HepG2 (cell line): ENCODE measurements around the gene NACC2. TPM values are rescaled to one million over a fixed set of nuclear protein-coding genes. Genes with fewer than 3 reads are reported as not detected.

Source experiments
- ETV6 ChIP-seq: sonication (generic); formaldehyde crosslinking; conservative IDR thresholded peaks from 2 replicates; pipeline ENCODE4 v1.4.0; 2020; ENCODE audit warnings: missing genetic modification reagents
- HMGXB4 ChIP-seq, 2 experiments: sonication (generic) in 1 of 2; formaldehyde crosslinking in 1 of 2; IDR thresholded peaks; 2 replicates each; pipeline versions ENCODE4 v1.4.0 to v1.6.1; 2018 to 2020; ENCODE audit warnings: missing genetic modification reagents in 2 of 2, borderline replicate concordance in 1 of 2, low read depth in 1 of 2, mild to moderate bottlenecking in 1 of 2, missing biosample characterization in 1 of 2
- HNF4G ChIP-seq, 2 experiments: sonication (generic) in 1 of 2; formaldehyde crosslinking in 1 of 2; IDR thresholded peaks; 2 replicates each; pipeline versions ENCODE4 v1.4.0 to v1.6.1; 2011 to 2020; ENCODE audit warnings: borderline replicate concordance in 2 of 2, low read depth in 2 of 2, mild to moderate bottlenecking in 2 of 2, low read length in 1 of 2, missing genetic modification reagents in 1 of 2, moderate library complexity in 1 of 2
- HNRNPH1 ChIP-seq: fragments of 200-400 bp; formaldehyde crosslinking; optimal IDR thresholded peaks from 2 replicates; pipeline ENCODE3; 2017; ENCODE audit warnings: mild to moderate bottlenecking, low read depth, low read length
- RNF219 ChIP-seq: sonication (generic); formaldehyde crosslinking; IDR thresholded peaks from 2 replicates; pipeline ENCODE4 v1.5.0; 2020; ENCODE audit warnings: mild to moderate bottlenecking, missing genetic modification reagents
- SRSF4 ChIP-seq: fragments of 200-400 bp; formaldehyde crosslinking; IDR thresholded peaks from one replicate; pipeline ENCODE4 v1.6.1; 2018; ENCODE audit warnings: mild to moderate bottlenecking, low read depth, low read length, moderate library complexity; ENCODE audit not compliant: poor library complexity, severe bottlenecking
- TEAD3 ChIP-seq: optimal IDR thresholded peaks from 2 replicates; pipeline ENCODE3; 2016; ENCODE audit warnings: borderline replicate concordance
- TRIM22 ChIP-seq: fragments of 450-650 bp; IDR thresholded peaks from 2 replicates; pipeline ENCODE4 v1.6.1; 2017
- ZEB1 ChIP-seq: IDR thresholded peaks from 2 replicates; pipeline ENCODE4 v1.6.1; 2012; ENCODE audit warnings: mild to moderate bottlenecking, low read depth, inconsistent platforms; ENCODE audit not compliant: insufficient replicate concordance
- ZMYM3 ChIP-seq: sonication (generic); formaldehyde crosslinking; IDR thresholded peaks from 2 replicates; pipeline ENCODE4 v1.5.1; 2020; ENCODE audit warnings: mild to moderate bottlenecking, missing genetic modification reagents
- ZNF362 ChIP-seq: sonication (generic); formaldehyde crosslinking; IDR thresholded peaks from 2 replicates; pipeline ENCODE4 v1.4.0; 2020; ENCODE audit warnings: missing genetic modification reagents, mild to moderate bottlenecking, borderline replicate concordance
- ZNF549 ChIP-seq: sonication (generic); formaldehyde crosslinking; IDR thresholded peaks from 2 replicates; pipeline ENCODE4 v1.5.0; 2020; ENCODE audit warnings: missing genetic modification reagents
- ZNF7 ChIP-seq: IDR thresholded peaks from 2 replicates; pipeline ENCODE4 v1.6.1; 2016; ENCODE audit warnings: missing biosample characterization, missing genetic modification reagents
- ZNF720 ChIP-seq: sonication (generic); formaldehyde crosslinking; IDR thresholded peaks from 2 replicates; pipeline ENCODE4 v1.4.0; 2020; ENCODE audit warnings: missing genetic modification reagents
- ZNF891 ChIP-seq: sonication (generic); formaldehyde crosslinking; IDR thresholded peaks from 2 replicates; pipeline ENCODE4 v1.5.0; 2020; ENCODE audit warnings: mild to moderate bottlenecking, missing genetic modification reagents
- polyA plus RNA-seq, 8 experiments: library from polyadenylated mRNA; depleted of rRNA in 3 of 8; stranded (reverse) in 7 of 8; unstranded in 1 of 8; fragments of >200 nt; fragmentation: Illumina TruSeq in 4 of 8; extraction: Trizol in 4 of 8; gene quantifications; 2 replicates each; pipeline versions ENCODE4 v1.2.1 to v1.2.3, GENCODE V29; 2011 to 2016; ENCODE audit warnings: low read depth in 4 of 8, missing spikeins in 1 of 8, mixed read lengths in 1 of 8; ENCODE audit not compliant: insufficient read depth in 1 of 8
- total RNA-seq, 5 experiments: library from RNA; depleted of rRNA; stranded (reverse); fragments of >200 nt; fragmentation: Illumina TruSeq; extraction: Trizol; gene quantifications; 2 replicates each; pipeline ENCODE4 v1.2.3, GENCODE V29; 2016; ENCODE audit warnings: low read depth in 1 of 5
- TF ChIP-seq, protein P1 (sequence below), 2 experiments: sonication (generic) in 1 of 2; formaldehyde crosslinking in 1 of 2; IDR thresholded peaks; 2 replicates each; pipeline versions ENCODE4 v1.4.0 to v1.6.1; 2016 to 2020; ENCODE audit warnings: borderline replicate concordance in 1 of 2, low read depth in 1 of 2, mild to moderate bottlenecking in 1 of 2, missing genetic modification reagents in 1 of 2

NACC2 gene
- total and polyA plus RNA-seq, 2 of the 13 experiments (the other 11 are each of a cell fraction or from before 2014, with no cell fraction given), result 5.9 to 12.3 TPM

DNA sequence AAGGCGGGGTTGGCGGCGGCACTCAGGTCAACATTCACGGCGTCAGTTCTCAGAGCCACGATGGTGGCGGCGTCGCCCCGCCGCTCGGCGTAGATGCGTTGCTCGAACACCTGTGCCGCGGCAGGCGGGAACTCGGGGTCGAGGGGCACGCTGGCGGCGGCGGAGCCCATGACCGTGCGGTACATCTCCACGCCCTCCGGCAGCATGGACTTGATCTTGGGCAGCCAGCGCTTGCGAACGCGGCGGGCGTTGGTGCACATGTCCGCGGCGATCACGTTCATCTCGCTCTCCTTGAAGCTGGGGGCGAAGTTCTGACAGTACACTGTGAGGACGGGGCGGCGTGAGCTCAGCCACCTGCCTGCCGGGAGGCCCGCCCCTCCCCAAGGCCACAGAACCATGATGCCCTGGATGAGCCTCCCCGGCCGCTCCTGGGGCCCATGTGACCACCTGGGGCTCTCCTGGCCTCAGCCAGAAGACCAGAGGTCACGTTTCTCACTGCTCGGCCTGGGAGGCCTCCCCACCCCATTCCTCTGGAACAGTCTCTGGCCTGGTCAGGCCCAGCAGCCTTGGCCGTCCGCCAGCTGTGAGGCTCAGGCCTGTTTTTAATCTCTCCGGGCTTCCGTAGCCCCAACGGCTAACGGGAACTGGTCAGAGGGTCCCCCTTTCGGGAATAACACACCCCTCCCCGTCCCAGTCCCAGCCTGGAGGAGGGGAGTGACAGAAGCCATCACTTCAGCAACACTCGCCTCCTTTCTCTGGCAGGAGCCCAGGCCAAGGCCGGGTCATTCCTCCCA, 83.2 kb downstream of the NACC2 start (continued):
- TF ChIP-seq RNF219, result 0 out of 2 replicates have a peak, but pooled peaks have one; percentile 36
- TF ChIP-seq ZNF549 (CRISPR knock-in tag), result no peak
- TF ChIP-seq ZMYM3 (CRISPR knock-in tag), result peak; percentile 84
- peak; percentile 44; the same call in 1 of the 2 replicates for TF ChIP-seq ZNF362 (CRISPR knock-in tag)
- no peak for TF ChIP-seq SRSF4
- peak; percentile 67 for TF ChIP-seq HNF4G (IDR thresholded peaks at IDR 0.05; ENCODE audit: borderline replicate concordance, low read depth, low read length)
- peak; percentile 81 for TF ChIP-seq HNF4G (CRISPR knock-in tag; IDR thresholded peaks at IDR 0.05; ENCODE audit: borderline replicate concordance, low read depth)
- TF ChIP-seq HNRNPH1, result peak; percentile 33
- peak; percentile 89 for TF ChIP-seq ZEB1
- TF ChIP-seq TRIM22, result no peak
- TF ChIP-seq ZNF720 (CRISPR knock-in tag), result no peak
- TF ChIP-seq ETV6 (CRISPR knock-in tag), result peak; percentile 56
- peak; percentile 40 to 81; a peak in 3 of 4 replicates for TF ChIP-seq HMGXB4 (CRISPR knock-in tag; IDR thresholded peaks at IDR 0.05; ENCODE audit: borderline replicate concordance in 1 of 2, low read depth in 1 of 2)
- peak; percentile 10; the same call in 1 of the 2 replicates for TF ChIP-seq ZNF891
- no peak for TF ChIP-seq TEAD3 (CRISPR knock-in tag)
- TF ChIP-seq, protein P1, sequence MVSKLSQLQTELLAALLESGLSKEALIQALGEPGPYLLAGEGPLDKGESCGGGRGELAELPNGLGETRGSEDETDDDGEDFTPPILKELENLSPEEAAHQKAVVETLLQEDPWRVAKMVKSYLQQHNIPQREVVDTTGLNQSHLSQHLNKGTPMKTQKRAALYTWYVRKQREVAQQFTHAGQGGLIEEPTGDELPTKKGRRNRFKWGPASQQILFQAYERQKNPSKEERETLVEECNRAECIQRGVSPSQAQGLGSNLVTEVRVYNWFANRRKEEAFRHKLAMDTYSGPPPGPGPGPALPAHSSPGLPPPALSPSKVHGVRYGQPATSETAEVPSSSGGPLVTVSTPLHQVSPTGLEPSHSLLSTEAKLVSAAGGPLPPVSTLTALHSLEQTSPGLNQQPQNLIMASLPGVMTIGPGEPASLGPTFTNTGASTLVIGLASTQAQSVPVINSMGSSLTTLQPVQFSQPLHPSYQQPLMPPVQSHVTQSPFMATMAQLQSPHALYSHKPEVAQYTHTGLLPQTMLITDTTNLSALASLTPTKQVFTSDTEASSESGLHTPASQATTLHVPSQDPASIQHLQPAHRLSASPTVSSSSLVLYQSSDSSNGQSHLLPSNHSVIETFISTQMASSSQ (IDR thresholded peaks at IDR 0.05; ENCODE audit: low read depth), result peak; percentile 47; the same call in 1 of the 2 replicates
- TF ChIP-seq, protein P1 (CRISPR knock-in tag; IDR thresholded peaks at IDR 0.05; ENCODE audit: borderline replicate concordance), result peak; percentile 91
- no peak for TF ChIP-seq ZNF7 (CRISPR knock-in tag)
